ENCODE measurements around the gene FOXRED1. TPM values are rescaled to one million over a fixed set of nuclear protein-coding genes. Genes with fewer than 3 reads are reported as not detected.

FOXRED1 gene
- total and polyA plus RNA-seq, 9 of the 15 experiments (the other 6 are each of a cell fraction or from before 2014, with no cell fraction given) = 14.1 to 94.4 (median 53.1) TPM

DNA sequence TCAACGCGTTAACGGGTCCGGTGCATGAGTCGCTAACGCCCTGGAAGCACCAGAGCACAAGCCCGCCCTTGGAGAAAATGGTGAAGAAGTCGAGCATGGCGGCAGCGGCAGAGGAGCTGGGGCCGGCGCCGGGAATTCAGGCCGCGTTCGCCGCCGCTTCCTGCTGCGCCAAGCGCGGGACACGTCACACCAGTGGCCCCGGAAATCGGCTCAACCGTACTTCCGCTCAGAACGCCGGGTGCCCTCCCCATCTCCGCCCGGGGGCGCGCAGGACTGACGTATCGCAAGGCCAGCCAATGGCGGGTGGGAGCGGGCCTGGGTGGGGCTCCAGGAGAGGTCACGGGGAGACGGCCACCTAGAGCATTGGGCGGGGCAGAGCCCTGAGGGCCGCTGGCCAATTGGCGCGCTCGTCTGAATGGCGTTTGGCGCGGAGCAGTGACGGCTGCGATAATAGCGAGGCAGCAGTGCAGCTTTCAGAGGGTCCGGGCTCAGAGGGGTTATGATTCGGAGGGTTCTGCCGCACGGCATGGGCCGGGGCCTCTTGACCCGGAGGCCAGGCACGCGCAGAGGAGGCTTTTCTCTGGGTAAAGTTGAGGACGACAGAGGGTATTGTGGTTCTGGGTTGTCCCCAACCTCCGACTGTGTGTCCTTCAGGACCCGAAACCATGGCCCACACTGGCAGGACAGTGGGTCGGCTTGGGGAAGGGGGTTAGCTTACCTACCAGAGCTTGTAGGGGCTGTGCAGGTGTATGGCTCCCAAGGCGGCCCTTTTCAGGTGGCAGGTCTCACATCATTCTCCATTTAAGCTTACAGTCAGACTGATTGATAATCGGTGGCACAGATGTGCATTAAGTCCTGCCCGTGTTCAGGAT, at the start of gene FOXRED1, which contains the start of gene SRPRA (continued):
- TF ChIP-seq NR3C1 (CRISPR knock-in tag; IDR thresholded peaks at IDR 0.05) = no peak
- TF ChIP-seq STAT5B (CRISPR knock-in tag; IDR thresholded peaks at IDR 0.05) = no peak
- 0 out of 2 replicates have a peak, but pooled peaks have one; percentile 29 for TF ChIP-seq OTX1 (CRISPR knock-in tag; IDR thresholded peaks at IDR 0.05)
- peak; percentile 84 for TF ChIP-seq RBBP5 (IDR thresholded peaks at IDR 0.05; ENCODE audit: borderline replicate concordance, insufficient read depth, low read length, poor library complexity, severe bottlenecking)
- TF ChIP-seq, protein P1, sequence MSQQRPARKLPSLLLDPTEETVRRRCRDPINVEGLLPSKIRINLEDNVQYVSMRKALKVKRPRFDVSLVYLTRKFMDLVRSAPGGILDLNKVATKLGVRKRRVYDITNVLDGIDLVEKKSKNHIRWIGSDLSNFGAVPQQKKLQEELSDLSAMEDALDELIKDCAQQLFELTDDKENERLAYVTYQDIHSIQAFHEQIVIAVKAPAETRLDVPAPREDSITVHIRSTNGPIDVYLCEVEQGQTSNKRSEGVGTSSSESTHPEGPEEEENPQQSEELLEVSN (IDR thresholded peaks at IDR 0.05; ENCODE audit: borderline replicate concordance in 1 of 2, extremely low read depth in 1 of 2, insufficient read depth in 1 of 2, insufficient read length in 1 of 2, low read depth in 1 of 2, low read length in 1 of 2, poor library complexity in 1 of 2, severe bottlenecking in 1 of 2) = peak in 1 of 2 experiments; percentile 36
- TF ChIP-seq, protein P2, sequence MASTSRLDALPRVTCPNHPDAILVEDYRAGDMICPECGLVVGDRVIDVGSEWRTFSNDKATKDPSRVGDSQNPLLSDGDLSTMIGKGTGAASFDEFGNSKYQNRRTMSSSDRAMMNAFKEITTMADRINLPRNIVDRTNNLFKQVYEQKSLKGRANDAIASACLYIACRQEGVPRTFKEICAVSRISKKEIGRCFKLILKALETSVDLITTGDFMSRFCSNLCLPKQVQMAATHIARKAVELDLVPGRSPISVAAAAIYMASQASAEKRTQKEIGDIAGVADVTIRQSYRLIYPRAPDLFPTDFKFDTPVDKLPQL (IDR thresholded peaks at IDR 0.05; ENCODE audit: extremely low read depth, insufficient read length) = no peak
- TF ChIP-seq, protein P3, sequence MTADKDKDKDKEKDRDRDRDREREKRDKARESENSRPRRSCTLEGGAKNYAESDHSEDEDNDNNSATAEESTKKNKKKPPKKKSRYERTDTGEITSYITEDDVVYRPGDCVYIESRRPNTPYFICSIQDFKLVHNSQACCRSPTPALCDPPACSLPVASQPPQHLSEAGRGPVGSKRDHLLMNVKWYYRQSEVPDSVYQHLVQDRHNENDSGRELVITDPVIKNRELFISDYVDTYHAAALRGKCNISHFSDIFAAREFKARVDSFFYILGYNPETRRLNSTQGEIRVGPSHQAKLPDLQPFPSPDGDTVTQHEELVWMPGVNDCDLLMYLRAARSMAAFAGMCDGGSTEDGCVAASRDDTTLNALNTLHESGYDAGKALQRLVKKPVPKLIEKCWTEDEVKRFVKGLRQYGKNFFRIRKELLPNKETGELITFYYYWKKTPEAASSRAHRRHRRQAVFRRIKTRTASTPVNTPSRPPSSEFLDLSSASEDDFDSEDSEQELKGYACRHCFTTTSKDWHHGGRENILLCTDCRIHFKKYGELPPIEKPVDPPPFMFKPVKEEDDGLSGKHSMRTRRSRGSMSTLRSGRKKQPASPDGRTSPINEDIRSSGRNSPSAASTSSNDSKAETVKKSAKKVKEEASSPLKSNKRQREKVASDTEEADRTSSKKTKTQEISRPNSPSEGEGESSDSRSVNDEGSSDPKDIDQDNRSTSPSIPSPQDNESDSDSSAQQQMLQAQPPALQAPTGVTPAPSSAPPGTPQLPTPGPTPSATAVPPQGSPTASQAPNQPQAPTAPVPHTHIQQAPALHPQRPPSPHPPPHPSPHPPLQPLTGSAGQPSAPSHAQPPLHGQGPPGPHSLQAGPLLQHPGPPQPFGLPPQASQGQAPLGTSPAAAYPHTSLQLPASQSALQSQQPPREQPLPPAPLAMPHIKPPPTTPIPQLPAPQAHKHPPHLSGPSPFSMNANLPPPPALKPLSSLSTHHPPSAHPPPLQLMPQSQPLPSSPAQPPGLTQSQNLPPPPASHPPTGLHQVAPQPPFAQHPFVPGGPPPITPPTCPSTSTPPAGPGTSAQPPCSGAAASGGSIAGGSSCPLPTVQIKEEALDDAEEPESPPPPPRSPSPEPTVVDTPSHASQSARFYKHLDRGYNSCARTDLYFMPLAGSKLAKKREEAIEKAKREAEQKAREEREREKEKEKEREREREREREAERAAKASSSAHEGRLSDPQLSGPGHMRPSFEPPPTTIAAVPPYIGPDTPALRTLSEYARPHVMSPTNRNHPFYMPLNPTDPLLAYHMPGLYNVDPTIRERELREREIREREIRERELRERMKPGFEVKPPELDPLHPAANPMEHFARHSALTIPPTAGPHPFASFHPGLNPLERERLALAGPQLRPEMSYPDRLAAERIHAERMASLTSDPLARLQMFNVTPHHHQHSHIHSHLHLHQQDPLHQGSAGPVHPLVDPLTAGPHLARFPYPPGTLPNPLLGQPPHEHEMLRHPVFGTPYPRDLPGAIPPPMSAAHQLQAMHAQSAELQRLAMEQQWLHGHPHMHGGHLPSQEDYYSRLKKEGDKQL (CRISPR knock-in tag; IDR thresholded peaks at IDR 0.05; ENCODE audit: borderline replicate concordance) = no peak
- peak; percentile 98 for TF ChIP-seq EP400 (IDR thresholded peaks at IDR 0.05)
- TF ChIP-seq RB1 (IDR thresholded peaks at IDR 0.05; ENCODE audit: low read depth) = peak; percentile 29
- TF ChIP-seq, protein P4, sequence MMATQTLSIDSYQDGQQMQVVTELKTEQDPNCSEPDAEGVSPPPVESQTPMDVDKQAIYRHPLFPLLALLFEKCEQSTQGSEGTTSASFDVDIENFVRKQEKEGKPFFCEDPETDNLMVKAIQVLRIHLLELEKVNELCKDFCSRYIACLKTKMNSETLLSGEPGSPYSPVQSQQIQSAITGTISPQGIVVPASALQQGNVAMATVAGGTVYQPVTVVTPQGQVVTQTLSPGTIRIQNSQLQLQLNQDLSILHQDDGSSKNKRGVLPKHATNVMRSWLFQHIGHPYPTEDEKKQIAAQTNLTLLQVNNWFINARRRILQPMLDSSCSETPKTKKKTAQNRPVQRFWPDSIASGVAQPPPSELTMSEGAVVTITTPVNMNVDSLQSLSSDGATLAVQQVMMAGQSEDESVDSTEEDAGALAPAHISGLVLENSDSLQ (IDR thresholded peaks at IDR 0.05) = peak; percentile 79
- TF ChIP-seq NBN (IDR thresholded peaks at IDR 0.05; ENCODE audit: low read depth) = peak; percentile 74; the same call in 1 of the 2 replicates
- no peak for TF ChIP-seq ZNF347 (CRISPR knock-in tag; IDR thresholded peaks at IDR 0.05; ENCODE audit: low read depth)
- no peak for TF ChIP-seq U2AF2 (optimal IDR thresholded peaks at IDR 0.05; ENCODE audit: low read depth, low read length)
- peak; percentile 99 for TF ChIP-seq CREB1 (IDR thresholded peaks at IDR 0.05)
- TF ChIP-seq CREB1 (CRISPR knock-in tag; IDR thresholded peaks at IDR 0.05) = peak; percentile 99
- peak; percentile 77 for TF ChIP-seq HMGN3 (IDR thresholded peaks at IDR 0.05; ENCODE audit: borderline replicate concordance, extremely low read depth, insufficient read length, low read depth, low read length)
- 0 out of 2 replicates have a peak, but pooled peaks have one; percentile 19 for TF ChIP-seq ERF (CRISPR knock-in tag; IDR thresholded peaks at IDR 0.05)
- TF ChIP-seq ATF7 (IDR thresholded peaks at IDR 0.05) = peak; percentile 88

Measured in K562 (cell line).